Measurements from ENCODE around the gene IRF2BP1.

GRCh38 chr19:45878043-45878794, 7.7 kb downstream of the IRF2BP1 start:
- no peak for TF ChIP-seq SIN3A (IDR thresholded peaks at IDR 0.05; ENCODE audit: borderline replicate concordance, insufficient read depth, low read length)
- TF ChIP-seq TAF1 (IDR thresholded peaks at IDR 0.05; ENCODE audit: borderline replicate concordance, insufficient read depth, low read length) = no peak
- TF ChIP-seq POLR2AphosphoS5 (IDR thresholded peaks at IDR 0.05; ENCODE audit: low read depth, low read length) = no peak
- TF ChIP-seq REST (IDR thresholded peaks at IDR 0.05; ENCODE audit: insufficient read depth in 1 of 2, low read depth in 2 of 2, low read length in 2 of 2) = no peak
